K562 (cell line): ENCODE data around the gene ADD2. TPM values are rescaled to one million over a fixed set of nuclear protein-coding genes. Genes with fewer than 3 reads are reported as not detected.

ENCODE experiments used
- ATAC-seq: fragments of 200-7000 bp; cut with Tn5 transposase; 3 replicates; pipeline ENCODE4 v1.9.1; 2020; ENCODE audit warnings: moderate library complexity
- BruUV-seq: library from RNA; stranded (reverse); fragments of 400-500 nt; replicated peaks from 2 replicates; lab custom pipeline; 2021; lab: Mats Ljungman, UMichigan
- CTCF ChIA-PET: fragments of 300-600 bp; formaldehyde crosslinking; extraction: SDS; loops from one replicate; lab custom pipeline; 2021; ENCODE audit warnings: low intra/inter-chr PET ratio; lab: Yijun Ruan, JAX
- POLR2A ChIA-PET: fragments of 300-600, 350-650 bp; sonication (Branson Sonifier 250); formaldehyde crosslinking; extraction: SDS; loops from one replicate; lab custom pipeline; 2021; ENCODE audit warnings: antibody characterized with exemption, inconsistent platforms; lab: Yijun Ruan, JAX
- DNase-seq, 4 experiments: peaks; one replicate each; pipeline versions ENCODE4 v3.0.0 to v3.0.0-alpha.2; 2011 to 2018; ENCODE audit warnings: low spot score in 3 of 4, mixed read lengths in 3 of 4; ENCODE audit errors: extremely low read depth in 1 of 4
- FAIRE-seq: peaks from 2 replicates; lab custom pipeline; 2011; peaks lifted over from hg19 to GRCh38; lab: Jason Lieb, UNC
- H2AFZ ChIP-seq: 2 replicates; pipeline ENCODE4 v1.6.0; 2011; ENCODE audit warnings: low read depth, low read length, control low read depth, inconsistent platforms
- H3K27ac ChIP-seq: fragments of 200-600 bp; 3 replicates; pipeline ENCODE4 v1.8.0; 2011; ENCODE audit warnings: low read depth, mild to moderate bottlenecking, control low read depth, inconsistent platforms, low read length, moderate library complexity, mixed read lengths; ENCODE audit errors: extremely low read depth
- H3K27me3 ChIP-seq, 2 experiments: fragments of 300-600 bp in 1 of 2; 2 replicates in 1 of 2; 3 replicates in 1 of 2; pipeline versions ENCODE4 v1.6.0 to v1.8.0; 2011; ENCODE audit warnings: inconsistent platforms in 2 of 2, low read length in 2 of 2, mild to moderate bottlenecking in 1 of 2, mixed read lengths in 1 of 2, moderate library complexity in 1 of 2; ENCODE audit not compliant: control insufficient read depth in 2 of 2, insufficient read depth in 2 of 2
- H3K36me3 ChIP-seq: fragments of 300-600 bp; 3 replicates; pipeline ENCODE4 v1.8.0; 2011; ENCODE audit warnings: mild to moderate bottlenecking, low read length, inconsistent platforms; ENCODE audit not compliant: control insufficient read depth, insufficient read depth
- H3K4me1 ChIP-seq, 2 experiments: fragments of 200-600 bp in 1 of 2; replicated peaks in 1 of 2; 2 replicates in 1 of 2; 3 replicates in 1 of 2; pipeline versions ENCODE4 v1.5.1 to v1.8.0; 2011; ENCODE audit warnings: inconsistent platforms in 2 of 2, low read length in 2 of 2, mild to moderate bottlenecking in 1 of 2, mixed read lengths in 1 of 2, moderate library complexity in 1 of 2; ENCODE audit not compliant: control insufficient read depth in 2 of 2, insufficient read depth in 2 of 2
- H3K4me2 ChIP-seq: 2 replicates; pipeline ENCODE4 v1.6.1; 2011; ENCODE audit warnings: low read length, control low read depth, inconsistent platforms, mixed read lengths; ENCODE audit not compliant: insufficient read depth
- H3K4me3 ChIP-seq: fragments of 200-600 bp; sonication (generic), shearing (Covaris generic); 2 replicates; pipeline ENCODE4 v1.5.1; 2016; ENCODE audit warnings: control low read depth, inconsistent platforms
- H3K79me2 ChIP-seq: fragments of 200-600 bp; 3 replicates; pipeline ENCODE4 v1.8.0; 2011; ENCODE audit warnings: low read length, inconsistent platforms; ENCODE audit not compliant: control insufficient read depth, insufficient read depth
- H3K9ac ChIP-seq, 2 experiments: 2 replicates each; pipeline versions ENCODE4 v1.6.0 to v1.6.1; 2011; ENCODE audit warnings: low read depth in 2 of 2, low read length in 2 of 2, control low read depth in 1 of 2, inconsistent platforms in 1 of 2, mild to moderate bottlenecking in 1 of 2, mixed read lengths in 1 of 2; ENCODE audit not compliant: insufficient read depth in 1 of 2
- H3K9me1 ChIP-seq: one replicate; pipeline ENCODE4 v1.6.0; 2011; ENCODE audit warnings: inconsistent platforms, mild to moderate bottlenecking, low read length, moderate library complexity; ENCODE audit not compliant: control insufficient read depth, insufficient read depth
- H3K9me3 ChIP-seq: replicated peaks from 2 replicates; pipeline ENCODE4 v1.5.1; 2011; ENCODE audit warnings: low read depth, low read length, inconsistent platforms; ENCODE audit not compliant: control insufficient read depth, insufficient read depth
- H4K20me1 ChIP-seq: replicated peaks from 2 replicates; pipeline ENCODE4 v1.6.1; 2011; ENCODE audit warnings: low read length, inconsistent platforms, mixed read lengths; ENCODE audit not compliant: control insufficient read depth, insufficient read depth
- CHAMP1 ChIP-seq: fragments of 450-650 bp; IDR thresholded peaks from 2 replicates; pipeline ENCODE4 v1.6.1; 2016; ENCODE audit warnings: mild to moderate bottlenecking
- CREB1 ChIP-seq, 2 experiments: sonication (generic) in 1 of 2; formaldehyde crosslinking in 1 of 2; IDR thresholded peaks; 2 replicates each; pipeline versions ENCODE4 v1.6.1 to v1.8.0; 2012 to 2022; ENCODE audit warnings: inconsistent platforms in 1 of 2, mild to moderate bottlenecking in 1 of 2, missing genetic modification reagents in 1 of 2, moderate library complexity in 1 of 2
- DMBX1 ChIP-seq: fragments of 250-450 bp; sonication (Bioruptor Pico); IDR thresholded peaks from 2 replicates; pipeline ENCODE4 v1.8.0; 2022; ENCODE audit warnings: inconsistent platforms, mild to moderate bottlenecking, moderate library complexity, borderline replicate concordance
- E4F1 ChIP-seq: fragments of 250-450 bp; sonication (Bioruptor Pico); IDR thresholded peaks from 2 replicates; pipeline ENCODE4 v1.5.0; 2021; ENCODE audit warnings: mild to moderate bottlenecking, borderline replicate concordance
- HDAC2 ChIP-seq: fragments of 450-650 bp; IDR thresholded peaks from 2 replicates; pipeline ENCODE4 v1.6.1; 2016; ENCODE audit warnings: mild to moderate bottlenecking
- HDAC3 ChIP-seq: fragments of 450-650 bp; IDR thresholded peaks from 2 replicates; pipeline ENCODE4 v1.6.1; 2018; ENCODE audit warnings: borderline replicate concordance, mild to moderate bottlenecking, moderate library complexity; ENCODE audit not compliant: partially characterized antibody
- NUFIP1 ChIP-seq: fragments of 450-650 bp; IDR thresholded peaks from 2 replicates; pipeline ENCODE4 v1.6.1; 2018; ENCODE audit not compliant: partially characterized antibody
- PHF8 ChIP-seq: fragments of 200-600 bp; sonication (generic); IDR thresholded peaks from 2 replicates; pipeline ENCODE4 v1.6.1; 2012; ENCODE audit warnings: mixed run types, mild to moderate bottlenecking, inconsistent platforms, low read length, moderate library complexity, borderline replicate concordance
- SNRNP70 ChIP-seq: fragments of 200-400 bp; formaldehyde crosslinking; optimal IDR thresholded peaks from 2 replicates; pipeline ENCODE3; 2017; ENCODE audit warnings: low read depth, low read length
- TFAM ChIP-seq: fragments of 250-450 bp; sonication (Bioruptor Pico); conservative IDR thresholded peaks from 2 replicates; pipeline ENCODE4 v1.5.0; 2021; ENCODE audit warnings: mild to moderate bottlenecking, moderate library complexity
- TSC22D4 ChIP-seq: fragments of 450-650 bp; IDR thresholded peaks from 2 replicates; pipeline ENCODE4 v1.6.1; 2016; ENCODE audit warnings: missing genetic modification characterization, missing biosample characterization, control low read depth
- XRCC5 ChIP-seq: fragments of 200-400 bp; formaldehyde crosslinking; IDR thresholded peaks from 2 replicates; pipeline ENCODE4 v1.6.1; 2017; ENCODE audit warnings: low read depth, mild to moderate bottlenecking, low read length
- ZBED1 ChIP-seq: IDR thresholded peaks from 2 replicates; pipeline ENCODE4 v1.6.1; 2014
- ZKSCAN1 ChIP-seq: fragments of 150-350 bp; IDR thresholded peaks from 2 replicates; pipeline ENCODE4 v1.6.1; 2016; ENCODE audit warnings: low read depth, low read length
- ZNF121 ChIP-seq: sonication (generic); formaldehyde crosslinking; conservative IDR thresholded peaks from 2 replicates; pipeline ENCODE4 v1.8.0; 2022; ENCODE audit warnings: missing genetic modification reagents
- WGBS: fragments of 100-300 bp; shearing (Covaris generic); methylation state at CpG from one replicate; pipeline ENCODE4 v1.1.6; 2016; ENCODE audit warnings: low coverage, mixed read lengths; ENCODE audit not compliant: insufficient coverage; ENCODE audit errors: missing lambda C conversion rate; 5-methylcytosine and 5-hydroxymethylcytosine counted together
- in situ Hi-C: fragments of 300-500 bp; cut with MboI; formaldehyde crosslinking; loops from 4 replicates; pipeline ENCODE4 v1.15.0; 2018; ENCODE audit warnings: inconsistent platforms, mixed read lengths
- intact Hi-C: fragments of 100-400 bp; cut with micrococcal nuclease; formaldehyde crosslinking; loops from 2 replicates; pipeline ENCODE4 v1.14.2; 2022
- polyA plus RNA-seq, 8 experiments: library from polyadenylated mRNA; depleted of rRNA in 4 of 8; stranded (reverse) in 5 of 8; unstranded in 3 of 8; fragments of >200 nt; fragmentation: Nextera tagmentation in 2 of 8; fragmentation: Illumina TruSeq in 1 of 8; extraction: Ambion mirVana in 2 of 8; extraction: Trizol in 1 of 8; gene quantifications; 2 replicates each; pipeline versions ENCODE4 v1.2.1 to v1.2.3, GENCODE V29; 2011 to 2014; ENCODE audit warnings: inconsistent platforms in 1 of 8, missing spikeins in 1 of 8
- total RNA-seq, 7 experiments: library from RNA; depleted of rRNA in 6 of 7; stranded (reverse); fragments of >200 nt in 6 of 7; fragmentation: Illumina TruSeq in 2 of 7; extraction: Trizol in 2 of 7; gene quantifications; 2 replicates each; pipeline versions ENCODE4 v1.2.1 to v1.2.3, GENCODE V29; 2011 to 2021; ENCODE audit warnings: low replicate concordance in 1 of 7
- TF ChIP-seq, protein P1 (sequence below): fragments of 250-450 bp; sonication (Bioruptor Pico); IDR thresholded peaks from 2 replicates; pipeline ENCODE4 v1.5.0; 2021
- TF ChIP-seq, protein P2 (sequence below): fragments of 250-450 bp; sonication (Bioruptor Pico); IDR thresholded peaks from 2 replicates; pipeline ENCODE4 v1.8.0; 2022; ENCODE audit warnings: moderate library complexity, mild to moderate bottlenecking, inconsistent platforms

ADD2 gene
- total and polyA plus RNA-seq, 9 of the 15 experiments (the other 6 are each of a cell fraction or from before 2014, with no cell fraction given): 3.5 to 63.0 (median 36.2) TPM

GRCh38 chr2:70816726-70817125 is 48.7 kb upstream of the ADD2 start:
- H3K9me3 ChIP-seq: no peaks in the 10 kb centered on the region
- no peak overlapping the region for H3K4me2 ChIP-seq
- DNase-seq (no peak), FAIRE-seq (no peak), ATAC-seq (no peak)
- intact Hi-C loops: no loop called here
- no peak overlapping the region for H3K9ac ChIP-seq
- BruUV-seq: no TSS peak
- no peaks in the 10 kb centered on the region for H3K9me1 ChIP-seq
- in situ Hi-C loops: no loop called here
- ChIA-PET CTCF (no interaction called here), POLR2A (interaction anchor here (1.5 kb wide), 1 partner anchor 10 kb away, joined by 4 read pairs; no protein-coding TSS in a partner anchor)
- H3K79me2 ChIP-seq: no peaks in the 10 kb centered on the region
- no peak overlapping the region for H3K27ac ChIP-seq
- H3K4me3 ChIP-seq: no peak overlapping the region
- H3K36me3 ChIP-seq: no peaks in the 10 kb centered on the region
- WGBS: 0% methylated on average over 5 of the region's 5 CpGs
- H3K27me3 ChIP-seq: peaks cover 43 to 61% of the 10 kb centered on the region in 2 experiments
- no peaks in the 10 kb centered on the region for H3K4me1 ChIP-seq
- H2AFZ ChIP-seq: no peak overlapping the region
- H4K20me1 ChIP-seq: no peaks in the 10 kb centered on the region
- no peak for TF ChIP-seq PHF8
- TF ChIP-seq CHAMP1: no peak
- no peak for TF ChIP-seq DMBX1 (CRISPR knock-in tag)
- TF ChIP-seq XRCC5: no peak
- TF ChIP-seq ZBED1: no peak
- no peak for TF ChIP-seq TFAM (CRISPR knock-in tag)
- TF ChIP-seq TSC22D4 (tag): no peak
- no peak for TF ChIP-seq HDAC2
- no peak for TF ChIP-seq E4F1
- TF ChIP-seq, protein P1, sequence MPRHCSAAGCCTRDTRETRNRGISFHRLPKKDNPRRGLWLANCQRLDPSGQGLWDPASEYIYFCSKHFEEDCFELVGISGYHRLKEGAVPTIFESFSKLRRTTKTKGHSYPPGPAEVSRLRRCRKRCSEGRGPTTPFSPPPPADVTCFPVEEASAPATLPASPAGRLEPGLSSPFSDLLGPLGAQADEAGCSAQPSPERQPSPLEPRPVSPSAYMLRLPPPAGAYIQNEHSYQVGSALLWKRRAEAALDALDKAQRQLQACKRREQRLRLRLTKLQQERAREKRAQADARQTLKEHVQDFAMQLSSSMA: no peak
- TF ChIP-seq ZKSCAN1: no peak
- TF ChIP-seq ZNF121 (CRISPR knock-in tag): no peak
- TF ChIP-seq HDAC3: no peak
- TF ChIP-seq, protein P2, sequence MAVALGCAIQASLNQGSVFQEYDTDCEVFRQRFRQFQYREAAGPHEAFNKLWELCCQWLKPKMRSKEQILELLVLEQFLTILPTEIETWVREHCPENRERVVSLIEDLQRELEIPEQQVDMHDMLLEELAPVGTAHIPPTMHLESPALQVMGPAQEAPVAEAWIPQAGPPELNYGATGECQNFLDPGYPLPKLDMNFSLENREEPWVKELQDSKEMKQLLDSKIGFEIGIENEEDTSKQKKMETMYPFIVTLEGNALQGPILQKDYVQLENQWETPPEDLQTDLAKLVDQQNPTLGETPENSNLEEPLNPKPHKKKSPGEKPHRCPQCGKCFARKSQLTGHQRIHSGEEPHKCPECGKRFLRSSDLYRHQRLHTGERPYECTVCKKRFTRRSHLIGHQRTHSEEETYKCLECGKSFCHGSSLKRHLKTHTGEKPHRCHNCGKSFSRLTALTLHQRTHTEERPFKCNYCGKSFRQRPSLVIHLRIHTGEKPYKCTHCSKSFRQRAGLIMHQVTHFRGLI (CRISPR knock-in tag): no peak
- TF ChIP-seq CREB1 (IDR thresholded peaks at IDR 0.05): no peak
- TF ChIP-seq CREB1 (CRISPR knock-in tag; IDR thresholded peaks at IDR 0.05): no peak
- no peak for TF ChIP-seq SNRNP70
- no peak for TF ChIP-seq NUFIP1
